H9 (cell line): ENCODE measurements around the gene ALOX5. TPM values are rescaled to one million over a fixed set of nuclear protein-coding genes. Genes with fewer than 3 reads are reported as not detected.
A peak's percentile ranks its signal among the peaks of the same experiment; 100 is the strongest.

ENCODE experiments used
- DNase-seq: peaks from one replicate; pipeline ENCODE4 v3.0.0-alpha.2; 2017
- H2AFZ ChIP-seq: one replicate; pipeline ENCODE4 v1.6.1; 2013; ENCODE audit warnings: mild to moderate bottlenecking, low read length, control low read depth, moderate library complexity
- H2AK5ac ChIP-seq: 2 replicates; pipeline ENCODE4 v1.6.1; 2013; ENCODE audit warnings: low read length, control low read depth, mixed read lengths; ENCODE audit not compliant: insufficient read length
- H2BK120ac ChIP-seq: one replicate; pipeline ENCODE4 v1.6.1; 2013; ENCODE audit warnings: low read depth, mild to moderate bottlenecking, low read length, control low read depth, inconsistent platforms; ENCODE audit not compliant: poor library complexity, severe bottlenecking
- H2BK12ac ChIP-seq: 2 replicates; pipeline ENCODE4 v1.6.1; 2013; ENCODE audit warnings: low read length, control low read depth, mixed read lengths, low read depth; ENCODE audit not compliant: insufficient read length
- H2BK15ac ChIP-seq: 2 replicates; pipeline ENCODE4 v1.6.1; 2013; ENCODE audit warnings: low read depth, low read length, control low read depth
- H2BK20ac ChIP-seq: one replicate; pipeline ENCODE4 v1.6.1; 2013; ENCODE audit warnings: low read depth, mild to moderate bottlenecking, low read length, control low read depth, inconsistent platforms; ENCODE audit not compliant: poor library complexity, severe bottlenecking
- H2BK5ac ChIP-seq: 2 replicates; pipeline ENCODE4 v1.6.1; 2013; ENCODE audit warnings: low read length, control low read depth, mixed read lengths; ENCODE audit not compliant: insufficient read length
- H3K14ac ChIP-seq: 2 replicates; pipeline ENCODE4 v1.6.1; 2013; ENCODE audit warnings: low read length, control low read depth; ENCODE audit not compliant: insufficient read depth
- H3K18ac ChIP-seq: 2 replicates; pipeline ENCODE4 v1.6.1; 2013; ENCODE audit warnings: low read depth, mild to moderate bottlenecking, mixed read lengths, low read length, control low read depth; ENCODE audit not compliant: insufficient read length
- H3K23ac ChIP-seq: 2 replicates; pipeline ENCODE4 v1.6.1; 2013; ENCODE audit warnings: low read length, control low read depth, mixed read lengths, low read depth; ENCODE audit not compliant: insufficient read length
- H3K23me2 ChIP-seq: 2 replicates; pipeline ENCODE4 v1.6.1; 2013; ENCODE audit warnings: low read depth, mild to moderate bottlenecking, mixed read lengths, low read length, control low read depth; ENCODE audit not compliant: insufficient read length, poor library complexity, severe bottlenecking
- H3K27ac ChIP-seq: 2 replicates; pipeline ENCODE4 v1.5.1; 2013; ENCODE audit warnings: low read length, control low read depth, mixed read lengths, low read depth; ENCODE audit not compliant: insufficient read length
- H3K27me3 ChIP-seq: 2 replicates; pipeline ENCODE4 v1.6.1; 2013; ENCODE audit warnings: low read length, control low read depth, inconsistent platforms; ENCODE audit not compliant: insufficient read depth
- H3K4ac ChIP-seq: 2 replicates; pipeline ENCODE4 v1.6.1; 2013; ENCODE audit warnings: low read depth, mild to moderate bottlenecking, control low read depth, inconsistent platforms, low read length, moderate library complexity
- H3K4me1 ChIP-seq: 2 replicates; pipeline ENCODE4 v1.6.1; 2013; ENCODE audit warnings: low read length, control low read depth, inconsistent platforms; ENCODE audit not compliant: insufficient read depth
- H3K4me2 ChIP-seq: 2 replicates; pipeline ENCODE4 v1.6.1; 2013; ENCODE audit warnings: low read length, control low read depth, mixed read lengths; ENCODE audit not compliant: insufficient read length, insufficient read depth
- H3K56ac ChIP-seq: 2 replicates; pipeline ENCODE4 v1.6.1; 2013; ENCODE audit warnings: low read depth, mild to moderate bottlenecking, mixed read lengths, low read length, control low read depth; ENCODE audit not compliant: insufficient read length
- H3K79me1 ChIP-seq: 2 replicates; pipeline ENCODE4 v1.6.1; 2013; ENCODE audit warnings: low read depth, mild to moderate bottlenecking, moderate library complexity, low read length, control low read depth, inconsistent platforms; ENCODE audit not compliant: insufficient read depth, poor library complexity, severe bottlenecking
- H3K79me2 ChIP-seq: 2 replicates; pipeline ENCODE4 v1.6.1; 2013; ENCODE audit warnings: low read length, control low read depth, inconsistent platforms; ENCODE audit not compliant: insufficient read depth
- H3K9ac ChIP-seq: 2 replicates; pipeline ENCODE4 v1.6.1; 2013; ENCODE audit warnings: low read length, control low read depth, mixed read lengths; ENCODE audit not compliant: insufficient read length; ENCODE audit errors: extremely low read depth
- H3K9me3 ChIP-seq: one replicate; pipeline ENCODE4 v1.6.1; 2013; ENCODE audit warnings: low read depth, low read length, inconsistent platforms; ENCODE audit not compliant: control insufficient read depth
- H3T11ph ChIP-seq: one replicate; pipeline ENCODE4 v1.6.1; 2013; ENCODE audit warnings: mild to moderate bottlenecking, low read length, control low read depth, inconsistent platforms
- H4K20me1 ChIP-seq: one replicate; pipeline ENCODE4 v1.6.1; 2013; ENCODE audit not compliant: control insufficient read depth, insufficient read length, insufficient read depth
- H4K5ac ChIP-seq: 2 replicates; pipeline ENCODE4 v1.6.1; 2013; ENCODE audit warnings: low read depth, mild to moderate bottlenecking, mixed read lengths, low read length, control low read depth; ENCODE audit not compliant: insufficient read length
- H4K8ac ChIP-seq: replicated peaks from 2 replicates; pipeline ENCODE4 v1.6.1; 2013; ENCODE audit warnings: low read length, control low read depth, mixed read lengths, low read depth; ENCODE audit not compliant: insufficient read length
- H4K91ac ChIP-seq: 2 replicates; pipeline ENCODE4 v1.6.1; 2013; ENCODE audit warnings: low read depth, mild to moderate bottlenecking, moderate library complexity, mixed read lengths, low read length, control low read depth; ENCODE audit not compliant: insufficient read length
- H3K27ac Mint-ChIP-seq, 3 experiments: 2 replicates in 2 of 3; 3 replicates in 1 of 3; pipeline ENCODE4 v1.8.0; 2020 to 2021; ENCODE audit warnings: mixed read lengths in 3 of 3, mild to moderate bottlenecking in 1 of 3, moderate library complexity in 1 of 3
- H3K27me3 Mint-ChIP-seq: 2 replicates; pipeline ENCODE4 v1.8.0; 2021; ENCODE audit warnings: low read depth, mild to moderate bottlenecking, moderate library complexity, mixed read lengths
- H3K36me3 Mint-ChIP-seq, 3 experiments: 2 replicates in 2 of 3; 3 replicates in 1 of 3; pipeline ENCODE4 v1.8.0; 2020 to 2021; ENCODE audit warnings: low read depth in 3 of 3, mixed read lengths in 3 of 3; ENCODE audit not compliant: insufficient read depth in 1 of 3
- H3K4me1 Mint-ChIP-seq, 2 experiments: 2 replicates each; pipeline ENCODE4 v1.8.0; 2020; ENCODE audit warnings: mixed read lengths in 2 of 2
- H3K4me3 Mint-ChIP-seq, 2 experiments: 2 replicates in 1 of 2; 3 replicates in 1 of 2; pipeline ENCODE4 v1.8.0; 2020 to 2021; ENCODE audit warnings: mild to moderate bottlenecking in 2 of 2, mixed read lengths in 2 of 2, moderate library complexity in 1 of 2
- H3K9me3 Mint-ChIP-seq, 2 experiments: 2 replicates in 1 of 2; 3 replicates in 1 of 2; pipeline ENCODE4 v1.8.0; 2020; ENCODE audit warnings: mild to moderate bottlenecking in 2 of 2, mixed read lengths in 2 of 2, moderate library complexity in 1 of 2
- WGBS: extraction: QIAGEN DNeasy Blood & Tissue Kit; methylation state at CpG from one replicate; pipeline ENCODE4 v1.1.7; 2013; ENCODE audit warnings: missing lambda C conversion rate, low lambda C conversion rate, mixed read lengths; ENCODE audit not compliant: insufficient read length; ENCODE audit errors: extremely low coverage; 5-methylcytosine and 5-hydroxymethylcytosine counted together
- total RNA-seq: library from RNA; stranded (reverse); gene quantifications from 2 replicates; pipeline ENCODE4 v1.2.1, GENCODE V29; 2021
- TF ChIP-seq, protein P1 (sequence below): fragments of 200-600 bp; sonication (generic); conservative IDR thresholded peaks from 3 replicates; pipeline ENCODE4 v1.8.0; 2021; ENCODE audit warnings: antibody characterized with exemption, mild to moderate bottlenecking

ALOX5 gene
- total RNA-seq, 1 experiment from 2014 or later, result 3.7 TPM

GRCh38 chr10:45404087-45404769 is 30.2 kb downstream of the ALOX5 start:
- H4K5ac ChIP-seq, result no peak overlapping the region
- no CpG with 5 or more reads among the region's 10 CpGs for WGBS

More at GRCh38 chr10:45404087-45404769, 30.2 kb downstream of the ALOX5 start:
- Histone ChIP-seq H4K91ac (no peak overlapping the region), H3K14ac (no peak overlapping the region), H4K20me1 (no peaks in the 10 kb centered on the region), H2BK20ac (no peak overlapping the region), H2AK5ac (no peak overlapping the region), H3K9ac (no peak overlapping the region), H2AFZ (no peak overlapping the region), H4K8ac (no peak overlapping the region), H2BK15ac (no peak overlapping the region), H3K79me2 (no peaks in the 10 kb centered on the region), H3K23me2 (no peaks in the 10 kb centered on the region), H3K4me1 (peaks cover 6% of the 10 kb centered on the region; the same call in 1 of the 2 replicates), H2BK5ac (no peak overlapping the region), H3K9me3 (no peaks in the 10 kb centered on the region), H3K18ac (no peak overlapping the region), H3K4me2 (no peak overlapping the region), H2BK12ac (no peak overlapping the region), H3K56ac (no peak overlapping the region), H3K27me3 (no peaks in the 10 kb centered on the region), H3K4ac (no peak overlapping the region), H3K23ac (no peak overlapping the region), H3T11ph (no peak overlapping the region), H3K27ac (no peak overlapping the region), H2BK120ac (no peak overlapping the region), H3K79me1 (no peaks in the 10 kb centered on the region)
- Mint-ChIP-seq H3K27ac (0 out of 7 replicates have a peak overlapping the region, but pooled peaks of 1 of the 3 experiments have one; percentile 8), H3K9me3 (peaks cover 2% of the 10 kb centered on the region in 2 experiments; a peak in 2 of 5 replicates), H3K36me3 (no peaks in the 10 kb centered on the region; a peak in 2 of 7 replicates), H3K4me3 (no peak overlapping the region), H3K4me1 (peaks cover 24 to 25% of the 10 kb centered on the region in 2 experiments), H3K27me3 (no peaks in the 10 kb centered on the region; the same call in 1 of the 2 replicates)
- no peak for DNase-seq
- TF ChIP-seq, protein P1, sequence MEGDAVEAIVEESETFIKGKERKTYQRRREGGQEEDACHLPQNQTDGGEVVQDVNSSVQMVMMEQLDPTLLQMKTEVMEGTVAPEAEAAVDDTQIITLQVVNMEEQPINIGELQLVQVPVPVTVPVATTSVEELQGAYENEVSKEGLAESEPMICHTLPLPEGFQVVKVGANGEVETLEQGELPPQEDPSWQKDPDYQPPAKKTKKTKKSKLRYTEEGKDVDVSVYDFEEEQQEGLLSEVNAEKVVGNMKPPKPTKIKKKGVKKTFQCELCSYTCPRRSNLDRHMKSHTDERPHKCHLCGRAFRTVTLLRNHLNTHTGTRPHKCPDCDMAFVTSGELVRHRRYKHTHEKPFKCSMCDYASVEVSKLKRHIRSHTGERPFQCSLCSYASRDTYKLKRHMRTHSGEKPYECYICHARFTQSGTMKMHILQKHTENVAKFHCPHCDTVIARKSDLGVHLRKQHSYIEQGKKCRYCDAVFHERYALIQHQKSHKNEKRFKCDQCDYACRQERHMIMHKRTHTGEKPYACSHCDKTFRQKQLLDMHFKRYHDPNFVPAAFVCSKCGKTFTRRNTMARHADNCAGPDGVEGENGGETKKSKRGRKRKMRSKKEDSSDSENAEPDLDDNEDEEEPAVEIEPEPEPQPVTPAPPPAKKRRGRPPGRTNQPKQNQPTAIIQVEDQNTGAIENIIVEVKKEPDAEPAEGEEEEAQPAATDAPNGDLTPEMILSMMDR, result no peak
